ENCODE results near the gene TRA2B. TPM values are rescaled to one million over a fixed set of nuclear protein-coding genes. Genes with fewer than 3 reads are reported as not detected.
A peak's percentile ranks its signal among the peaks of the same experiment; 100 is the strongest.

Gene TRA2B
- total and polyA plus RNA-seq, 7 experiments from 2014 or later, result 182 to 673 (median 216) TPM

DNA sequence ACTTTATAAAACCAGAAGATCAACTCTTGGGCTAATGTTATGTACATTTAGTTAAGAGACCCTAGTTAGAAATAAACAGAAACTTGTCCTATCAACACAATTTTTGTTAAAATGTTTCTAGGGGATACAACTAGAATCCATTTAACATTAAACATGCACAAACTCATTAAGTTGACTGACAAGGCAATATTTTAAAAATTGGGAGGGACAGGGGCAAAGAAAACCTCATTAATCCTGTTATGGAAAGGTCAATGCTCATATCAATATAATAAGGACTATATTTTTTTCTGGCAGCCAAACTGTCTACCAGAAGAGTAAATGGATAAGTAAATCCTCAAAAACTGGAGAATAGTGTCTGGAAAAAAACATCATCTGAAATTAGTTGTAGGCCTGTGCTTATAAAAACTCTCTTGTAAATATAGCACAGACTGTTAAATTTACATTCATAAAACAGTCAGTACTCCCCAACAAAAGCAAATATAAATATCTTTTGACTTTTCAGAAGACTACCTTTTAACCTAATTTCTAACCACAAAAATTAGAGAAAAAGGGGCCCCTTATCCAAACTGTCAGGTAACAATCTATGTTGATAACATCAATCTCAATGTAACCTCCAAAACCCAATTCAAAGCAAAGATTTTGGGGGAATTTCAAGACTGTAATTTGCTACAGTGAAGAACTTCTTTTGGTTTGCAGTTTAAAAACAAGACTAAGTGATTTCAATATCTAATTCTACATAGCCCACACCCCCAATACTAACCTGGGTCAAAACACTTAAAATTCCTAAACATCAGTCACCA is 4.2 kb downstream of the TRA2B start:
- Histone ChIP-seq H3K9me3 (ENCODE audit: control insufficient read depth in 2 of 3, low read length in 3 of 3) (no peaks in the 10 kb centered on the region), H3K4me1 (ENCODE audit: control insufficient read depth in 2 of 2, insufficient read depth in 2 of 2, low read length in 2 of 2) (peaks cover 51 to 63% of the 10 kb centered on the region in 2 donors), H3K4me3 (ENCODE audit: low read length) (peak overlapping the region; percentile 99), H3K36me3 (ENCODE audit: control insufficient read depth in 2 of 3, insufficient read depth in 3 of 3, low read length in 3 of 3) (peaks cover 0 to 12% (median 4%) of the 10 kb centered on the region in 3 experiments), H3K27me3 (ENCODE audit: control insufficient read depth in 2 of 2, insufficient read depth in 2 of 2, low read length in 2 of 2) (no peaks in the 10 kb centered on the region), H3K27ac (ENCODE audit: low read depth, low read length) (peak overlapping the region; percentile 95)
- Mint-ChIP-seq H3K4me1 (peaks cover 64 to 83% (median 76%) of the 10 kb centered on the region in 7 donors), H3K27me3 (peaks cover 0 to 6% (median 0%) of the 10 kb centered on the region in 5 donors), H3K4me3 (peak overlapping the region; percentile 91 to 100 (median 100)), H3K27ac (peak overlapping the region; percentile 8 to 100 (median 99)), H3K9me3 (peaks cover 0 to 14% (median 0%) of the 10 kb centered on the region in 11 donors), H3K36me3 (peaks cover 5 to 49% (median 26%) of the 10 kb centered on the region in 5 donors)
- intact Hi-C loops (cut with micrococcal nuclease), result loop anchor here in 1 of 2 donors (1.0 to 10.0 kb wide), 4 partner anchors 9 to 439 kb away; partner anchors contain the start of genes IGF2BP2 and TMEM41A
- no peak for ATAC-seq
- POLR2A ChIA-PET, result interaction anchor here (0.6 to 1.3 kb wide), 5 partner anchors 8 to 917 kb away, joined by 3 to 5 read pairs (median 3); no protein-coding TSS in a partner anchor
- peak in 1 of 9 donors; percentile 1 for DNase-seq
- CTCF ChIA-PET, result interaction anchor here (1.7 kb wide), 1 partner anchor 10 kb away, joined by 10 read pairs; no protein-coding TSS in a partner anchor

DNA sequence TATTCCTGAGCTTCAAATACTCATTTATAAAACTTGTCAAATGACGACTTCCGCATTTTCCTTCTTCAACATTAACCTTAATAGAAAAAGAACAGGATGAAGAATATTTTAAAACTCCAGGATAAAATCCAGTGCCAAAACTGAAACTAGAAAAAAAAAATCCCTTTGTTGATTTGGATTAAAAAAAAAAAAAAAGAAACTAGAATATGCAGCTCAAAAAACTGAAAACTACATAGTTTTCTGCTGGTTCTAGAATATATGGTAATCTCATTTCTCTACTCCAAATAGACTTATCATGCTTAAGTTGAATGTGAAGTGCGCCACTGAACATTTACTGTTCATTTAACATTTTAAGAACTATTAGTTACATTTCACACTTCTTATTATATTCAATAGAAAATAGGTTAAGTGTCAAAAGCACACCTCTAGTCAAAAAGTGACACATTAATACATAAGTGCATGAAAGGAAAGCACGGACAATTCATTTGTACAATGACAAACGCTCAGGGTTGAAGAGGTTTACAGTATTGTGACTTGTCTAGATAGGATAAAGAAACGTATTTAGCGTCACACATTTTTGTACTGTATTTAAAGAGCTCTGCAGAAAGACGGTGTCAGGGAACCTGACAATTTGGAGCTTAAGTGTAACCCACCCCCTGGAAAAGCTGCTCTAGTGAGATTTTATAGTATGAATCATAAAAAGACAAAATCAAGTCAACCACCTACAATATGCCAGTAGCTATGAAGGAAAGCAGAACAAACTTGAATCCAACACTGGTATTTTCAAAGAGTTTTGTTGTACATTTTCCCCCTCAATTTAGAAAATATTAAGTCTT is 5.8 kb downstream of the TRA2B start:
- POLR2A ChIA-PET, result interaction anchor here (0.6 to 1.3 kb wide), 5 partner anchors 11 to 856 kb away, joined by 3 to 4 read pairs (median 3); no protein-coding TSS in a partner anchor
- Histone ChIP-seq H3K4me1 (ENCODE audit: control insufficient read depth in 2 of 2, insufficient read depth in 2 of 2, low read length in 2 of 2) (peaks cover 63 to 74% of the 10 kb centered on the region in 2 donors), H3K4me3 (ENCODE audit: low read length) (peak overlapping the region; percentile 22), H3K27ac (ENCODE audit: low read depth, low read length) (peak overlapping the region; percentile 47), H3K27me3 (ENCODE audit: control insufficient read depth in 2 of 2, insufficient read depth in 2 of 2, low read length in 2 of 2) (no peaks in the 10 kb centered on the region), H3K36me3 (ENCODE audit: control insufficient read depth in 2 of 3, insufficient read depth in 3 of 3, low read length in 3 of 3) (peaks cover 0 to 12% (median 4%) of the 10 kb centered on the region in 3 experiments), H3K9me3 (ENCODE audit: control insufficient read depth in 2 of 3, low read length in 3 of 3) (no peaks in the 10 kb centered on the region)
- no peak for ATAC-seq
- Mint-ChIP-seq H3K36me3 (peaks cover 5 to 50% (median 34%) of the 10 kb centered on the region in 5 donors), H3K4me3 (peak overlapping the region; percentile 74 to 100 (median 100)), H3K27ac (peak overlapping the region; percentile 22 to 100 (median 70)), H3K27me3 (no peaks in the 10 kb centered on the region), H3K4me1 (peaks cover 79 to 90% (median 87%) of the 10 kb centered on the region in 7 donors), H3K9me3 (peaks cover 0 to 1% (median 0%) of the 10 kb centered on the region in 11 donors)
- CTCF ChIA-PET, result interaction anchor here (0.7 to 1.7 kb wide), 4 partner anchors 11 to 1579 kb away, joined by 3 to 10 read pairs (median 4); no protein-coding TSS in a partner anchor
- intact Hi-C loops (cut with micrococcal nuclease), result loop anchor here in 1 of 2 donors (10.0 kb wide), 2 partner anchors 107 to 437 kb away; partner anchors contain the start of genes IGF2BP2 and TMEM41A
- peak in 1 of 9 donors; percentile 5 for DNase-seq

DNA sequence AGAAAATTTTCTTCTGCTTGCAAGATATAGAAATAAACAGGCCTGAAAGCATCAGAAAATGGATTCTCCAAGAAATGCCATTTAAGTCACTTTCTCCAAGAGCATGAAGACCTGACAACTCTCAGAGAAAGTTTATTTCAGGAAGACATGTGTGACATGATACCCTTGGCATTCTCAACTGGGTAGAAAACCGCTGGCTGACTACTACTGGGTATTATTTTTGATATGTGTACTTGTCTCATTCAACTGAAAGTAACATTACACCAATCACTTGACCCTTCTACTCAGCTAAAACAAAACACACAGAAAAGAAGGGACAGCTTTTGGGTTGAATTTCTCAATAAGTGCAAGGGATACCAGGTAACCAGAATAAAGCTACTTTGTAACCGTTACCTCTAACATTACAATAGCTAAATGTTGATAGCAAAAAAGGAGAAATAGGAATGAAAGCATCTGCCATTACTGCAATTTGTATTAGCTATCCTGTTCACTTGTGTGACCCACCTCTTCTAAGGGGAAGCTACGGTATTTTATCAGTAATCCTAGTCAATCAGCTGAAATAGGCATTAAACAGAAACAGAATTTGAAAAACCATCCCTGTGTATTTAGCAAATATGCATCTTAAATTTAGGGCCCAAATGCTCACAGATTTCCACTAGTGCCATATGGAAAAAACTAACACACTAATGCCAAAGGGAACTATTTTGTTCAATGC is 7.3 kb downstream of the TRA2B start:
- ChIA-PET CTCF (interaction anchor here (1.1 kb wide), 1 partner anchor 13 kb away, joined by 7 read pairs; no protein-coding TSS in a partner anchor), POLR2A (interaction anchor here (0.7 to 1.2 kb wide), 2 partner anchors 13 to 18 kb away, joined by 3 to 4 read pairs; no protein-coding TSS in a partner anchor)
- peaks cover 10 to 48% (median 40%) of the 10 kb centered on the region in 5 donors for H3K36me3 Mint-ChIP-seq
- no peak for ATAC-seq
- peak overlapping the region; percentile 27 for H3K27ac ChIP-seq (ENCODE audit: low read depth, low read length)
- H3K36me3 ChIP-seq (ENCODE audit: control insufficient read depth in 2 of 3, insufficient read depth in 3 of 3, low read length in 3 of 3), result peaks cover 2 to 21% (median 16%) of the 10 kb centered on the region in 3 experiments
- no peaks in the 10 kb centered on the region for H3K27me3 ChIP-seq (ENCODE audit: control insufficient read depth in 2 of 2, insufficient read depth in 2 of 2, low read length in 2 of 2)
- DNase-seq, result no peak
- no peaks in the 10 kb centered on the region for H3K27me3 Mint-ChIP-seq
- H3K4me3 ChIP-seq (ENCODE audit: low read length), result peak overlapping the region; percentile 22
- intact Hi-C loops (cut with micrococcal nuclease), result loop anchor here in 1 of 2 donors (10.0 kb wide), 2 partner anchors 106 to 436 kb away; partner anchors contain the start of genes IGF2BP2 and TMEM41A
- peak overlapping the region; percentile 71 to 100 (median 100) for H3K4me3 Mint-ChIP-seq
- peaks cover 0 to 1% (median 0%) of the 10 kb centered on the region in 11 donors for H3K9me3 Mint-ChIP-seq
- peak overlapping the region in 8 of 9 donors; percentile 22 to 100 (median 74) for H3K27ac Mint-ChIP-seq
- H3K9me3 ChIP-seq (ENCODE audit: control insufficient read depth in 2 of 3, low read length in 3 of 3), result no peaks in the 10 kb centered on the region
- peaks cover 86 to 100% (median 97%) of the 10 kb centered on the region in 7 donors for H3K4me1 Mint-ChIP-seq
- peaks cover 69 to 86% of the 10 kb centered on the region in 2 donors for H3K4me1 ChIP-seq (ENCODE audit: control insufficient read depth in 2 of 2, insufficient read depth in 2 of 2, low read length in 2 of 2)

DNA sequence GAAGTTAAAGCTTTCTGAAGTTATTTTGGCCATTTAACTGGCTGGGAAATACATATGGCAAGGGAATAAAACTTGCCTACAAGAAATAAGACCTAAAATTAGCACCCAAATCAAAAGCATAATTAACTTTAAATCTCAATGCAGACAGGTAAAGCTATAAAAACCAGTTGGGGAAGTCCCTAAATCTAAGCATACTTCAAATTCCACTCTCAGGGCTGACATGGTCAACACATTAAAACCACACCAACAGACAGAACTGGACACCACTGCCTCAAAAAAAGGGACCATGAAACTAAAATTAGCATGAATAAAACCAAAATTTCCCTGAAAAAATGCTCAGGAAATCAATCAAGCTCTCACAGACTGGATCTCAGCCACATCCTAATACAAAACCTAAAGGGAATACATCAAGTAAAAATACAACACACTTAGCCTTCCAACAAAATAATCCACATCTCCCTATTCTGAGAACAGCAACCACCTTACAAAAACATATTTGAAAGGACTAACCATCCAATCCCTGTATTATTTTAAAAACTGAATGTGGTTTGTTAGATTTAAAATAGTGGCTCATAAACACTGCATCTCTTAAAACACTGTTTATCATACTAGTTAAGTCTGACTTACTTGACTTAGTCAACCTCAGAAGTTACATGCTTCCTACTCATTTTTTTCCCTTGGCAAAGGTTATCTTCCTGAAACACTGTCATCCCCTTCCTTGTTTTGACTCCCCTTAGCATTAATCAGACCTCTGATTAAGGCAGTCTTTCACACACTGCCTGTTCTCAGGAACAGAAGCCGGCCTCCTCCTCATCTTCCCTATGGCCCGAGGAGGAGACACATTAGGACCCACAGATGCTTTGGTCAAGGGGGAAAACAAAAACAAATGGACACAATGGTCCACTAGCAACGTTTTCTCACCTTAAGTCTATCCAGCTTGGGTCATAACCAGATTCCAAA is 8.3 kb downstream of the TRA2B start:
- ATAC-seq (no peak), DNase-seq (no peak)
- Histone ChIP-seq H3K27ac (ENCODE audit: low read depth, low read length) (peak overlapping the region; percentile 27), H3K27me3 (ENCODE audit: control insufficient read depth in 2 of 2, insufficient read depth in 2 of 2, low read length in 2 of 2) (no peaks in the 10 kb centered on the region), H3K36me3 (ENCODE audit: control insufficient read depth in 2 of 3, insufficient read depth in 3 of 3, low read length in 3 of 3) (peaks cover 12 to 32% (median 27%) of the 10 kb centered on the region in 3 experiments), H3K4me1 (ENCODE audit: control insufficient read depth in 2 of 2, insufficient read depth in 2 of 2, low read length in 2 of 2) (peaks cover 69 to 89% of the 10 kb centered on the region in 2 donors), H3K9me3 (ENCODE audit: control insufficient read depth in 2 of 3, low read length in 3 of 3) (no peaks in the 10 kb centered on the region), H3K4me3 (ENCODE audit: low read length) (peak overlapping the region; percentile 21)
- no peaks in the 10 kb centered on the region for H3K27me3 Mint-ChIP-seq
- H3K27ac Mint-ChIP-seq, result peak overlapping the region; percentile 7 to 91 (median 67)
- POLR2A ChIA-PET, result interaction anchor here (1.8 to 3.2 kb wide), 3 partner anchors 7 to 854 kb away, joined by 7 to 39 read pairs (median 8); partner anchors contain the start of genes EIF4A2 and TRA2B
- CTCF ChIA-PET, result interaction anchor here (1.7 kb wide), 1 partner anchor 14 kb away, joined by 6 read pairs; no protein-coding TSS in a partner anchor
- intact Hi-C loops (cut with micrococcal nuclease), result loop anchor here (1.0 to 10.0 kb wide), 4 partner anchors 8 to 435 kb away; partner anchors contain the start of genes IGF2BP2 (in 1 of the 2) and TMEM41A (in 1 of the 2)
- H3K4me3 Mint-ChIP-seq, result peak overlapping the region; percentile 31 to 100 (median 100)
- H3K9me3 Mint-ChIP-seq, result peaks cover 0 to 1% (median 0%) of the 10 kb centered on the region in 11 donors
- peaks cover 10 to 54% (median 45%) of the 10 kb centered on the region in 5 donors for H3K36me3 Mint-ChIP-seq
- H3K4me1 Mint-ChIP-seq, result peaks cover 78 to 100% (median 100%) of the 10 kb centered on the region in 7 donors
